Kidney capillary endothelial cell (primary cell): ENCODE data around the gene MLXIPL.
"Not testable (repeated sequence)": the region's sequence is repeated elsewhere in the genome, so short reads cannot be mapped to it uniquely, and the experiment has no call there.

Source experiments
- DNase-seq: peaks from one replicate; pipeline ENCODE4 v3.0.0-alpha.2; 2018; ENCODE audit warnings: low spot score

The MLXIPL gene

DNA sequence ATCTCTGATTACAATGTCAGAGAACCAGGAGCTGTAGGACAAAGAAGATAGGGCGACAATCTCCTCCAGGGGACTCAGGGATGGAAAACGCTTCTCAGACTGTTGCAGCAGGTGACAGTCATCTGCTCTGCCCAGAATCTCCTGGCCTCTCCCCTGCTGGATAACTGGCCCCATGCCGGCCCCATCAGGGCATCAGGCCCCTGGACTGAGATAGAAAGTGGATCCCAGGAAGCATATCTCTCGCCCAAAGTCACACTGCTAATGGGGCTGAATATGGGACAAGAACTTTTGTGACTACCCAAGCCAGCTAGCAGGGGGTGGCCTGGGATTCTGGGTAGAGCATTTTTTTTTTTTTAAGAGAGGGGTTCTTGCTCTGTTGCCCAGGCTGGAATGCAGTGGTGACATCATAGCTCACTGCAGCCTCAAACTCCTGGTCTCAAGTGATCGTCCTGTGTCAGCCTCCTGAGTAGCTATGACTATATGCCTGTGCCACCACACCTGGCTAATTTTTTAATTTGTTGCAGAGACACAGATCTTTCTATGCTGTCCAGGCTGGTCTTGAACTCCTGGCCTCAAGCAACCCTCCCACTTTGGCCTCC lies 20.5 kb upstream of the MLXIPL start:
- DNase-seq = no peak

DNA sequence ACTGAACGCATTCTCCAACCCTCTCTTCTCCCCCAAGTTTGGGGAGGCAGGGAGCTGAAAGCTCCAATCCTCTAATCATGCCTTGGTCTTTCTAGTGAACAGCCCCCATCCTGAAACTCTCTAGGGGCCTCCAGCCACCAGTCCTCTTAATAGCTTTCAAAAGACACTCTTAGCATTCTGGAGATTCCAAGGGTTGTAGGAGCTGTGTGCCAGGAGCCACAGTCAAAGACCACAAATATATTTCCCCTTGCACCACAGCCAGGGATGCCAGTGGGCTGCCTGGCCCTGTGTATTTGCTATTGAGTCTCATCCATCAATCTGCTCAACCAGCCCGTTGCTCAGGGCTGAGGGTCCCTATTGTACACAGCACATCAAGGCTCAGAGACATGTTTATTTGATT lies 18.5 kb upstream of the MLXIPL start:
- DNase-seq = no peak

DNA sequence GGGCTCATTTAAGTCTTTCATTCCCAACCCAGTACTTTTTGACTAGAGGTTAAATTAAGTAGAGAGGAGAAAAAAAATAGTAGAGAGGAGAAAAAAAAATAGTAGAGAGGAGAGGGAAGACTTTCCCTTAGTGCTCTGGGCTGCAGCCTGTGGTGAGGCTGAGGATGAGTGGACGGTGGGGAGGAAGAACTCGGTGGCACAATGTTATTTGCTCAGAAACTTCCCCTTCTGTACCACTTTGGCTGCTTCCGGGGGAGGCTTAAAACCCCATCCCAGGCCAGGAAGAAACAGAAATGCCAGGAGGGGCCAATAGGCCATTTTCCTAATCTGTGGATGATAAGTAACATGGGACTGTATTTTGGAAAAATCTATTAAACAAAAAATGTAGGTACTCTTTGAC lies 14.6 kb upstream of the MLXIPL start:
- DNase-seq = no peak

DNA sequence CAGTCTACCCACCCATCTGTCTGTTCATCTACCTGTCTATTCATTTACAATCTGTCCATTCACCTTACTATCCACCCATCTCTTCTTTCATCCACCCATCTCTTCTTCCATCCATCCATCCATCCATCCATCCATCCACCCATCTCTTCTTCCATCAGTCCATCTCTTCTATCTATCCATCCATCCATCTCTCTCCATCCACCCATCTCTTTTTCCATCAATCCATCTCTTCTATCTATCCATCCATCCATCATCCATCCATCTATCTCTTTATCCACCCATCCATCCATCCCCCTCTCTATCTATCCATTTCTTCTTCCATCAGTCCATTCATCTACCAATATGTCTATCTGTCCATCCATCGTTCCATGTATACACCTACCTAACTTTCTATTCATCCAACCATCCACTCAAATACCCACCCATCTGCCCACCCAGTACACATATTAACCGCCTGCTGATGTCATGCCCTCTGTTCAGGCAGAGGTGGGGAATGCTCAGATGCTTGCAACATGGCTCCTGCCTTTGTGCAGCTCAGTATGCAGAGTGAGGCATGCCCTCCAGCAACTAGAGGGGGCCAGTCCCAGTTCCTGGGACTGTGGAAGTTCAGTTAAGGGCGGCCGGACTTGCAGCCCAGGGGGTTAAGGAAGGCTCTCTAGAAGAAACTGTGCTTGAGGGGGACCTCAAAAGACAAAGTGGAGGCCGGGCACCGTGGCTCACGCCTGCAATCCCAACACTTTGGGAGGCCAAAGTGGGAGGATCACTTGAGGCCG lies 11.3 kb upstream of the MLXIPL start:
- no peak for DNase-seq

DNA sequence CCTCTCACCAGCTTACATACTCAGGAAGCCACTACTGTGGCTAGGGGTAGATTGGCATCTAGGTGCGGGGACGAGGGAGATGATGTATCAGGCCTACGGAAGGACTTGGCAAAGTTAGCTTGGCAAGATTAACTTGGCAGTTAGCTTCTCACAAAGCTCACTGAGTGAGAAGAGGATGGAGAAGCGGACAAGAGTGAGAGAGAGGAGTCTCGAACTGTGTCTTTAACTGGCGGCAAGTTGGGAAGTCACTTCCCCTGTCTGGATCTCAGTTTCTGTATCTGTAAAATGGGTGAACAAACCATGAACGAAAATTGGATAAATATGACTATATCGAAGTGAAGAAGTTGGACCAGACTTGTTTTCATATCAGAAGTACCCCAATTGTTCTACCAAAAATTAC lies 9.5 kb upstream of the MLXIPL start:
- no peak for DNase-seq

DNA sequence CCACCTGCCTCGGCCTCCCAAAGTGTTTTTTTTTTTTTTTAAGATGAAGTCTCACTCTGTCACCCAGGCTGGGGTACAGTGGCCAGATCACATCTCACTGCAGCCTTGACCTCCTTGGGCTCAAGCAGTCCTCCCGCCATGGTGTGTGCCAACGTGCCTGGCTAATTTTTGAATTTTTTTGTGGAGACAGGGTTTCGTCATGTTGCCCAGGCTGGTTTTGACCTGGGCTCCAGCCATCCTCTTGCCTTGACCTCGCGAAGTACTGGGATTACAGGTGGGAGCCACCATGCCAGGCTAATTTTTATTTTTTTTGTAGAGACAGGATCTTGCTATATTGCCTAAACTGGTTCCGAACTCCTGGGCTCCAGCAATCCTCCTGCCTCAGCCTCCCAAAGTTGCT lies 9.0 kb upstream of the MLXIPL start:
- no peak for DNase-seq

DNA sequence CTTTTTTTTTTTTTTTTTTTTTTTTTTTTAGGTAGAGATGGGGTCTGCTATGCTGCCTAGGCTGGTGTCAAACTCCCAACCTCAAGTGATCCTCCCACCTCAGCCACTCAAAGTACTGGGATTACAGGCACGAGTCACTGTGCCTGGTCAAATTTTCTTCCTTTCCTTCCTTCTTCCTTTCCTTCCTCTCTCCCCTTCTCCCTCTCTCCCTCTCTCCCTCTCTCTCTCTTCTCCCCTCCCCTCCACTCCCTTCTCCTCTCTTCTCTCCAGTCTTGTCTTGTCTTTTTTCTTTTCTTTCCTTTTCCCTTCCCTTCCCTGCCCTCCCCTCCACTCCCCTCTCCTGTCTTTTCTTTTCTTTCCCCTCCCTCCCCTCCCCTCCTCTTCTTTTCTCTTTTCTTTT lies 7.2 kb upstream of the MLXIPL start:
- no peak for DNase-seq

DNA sequence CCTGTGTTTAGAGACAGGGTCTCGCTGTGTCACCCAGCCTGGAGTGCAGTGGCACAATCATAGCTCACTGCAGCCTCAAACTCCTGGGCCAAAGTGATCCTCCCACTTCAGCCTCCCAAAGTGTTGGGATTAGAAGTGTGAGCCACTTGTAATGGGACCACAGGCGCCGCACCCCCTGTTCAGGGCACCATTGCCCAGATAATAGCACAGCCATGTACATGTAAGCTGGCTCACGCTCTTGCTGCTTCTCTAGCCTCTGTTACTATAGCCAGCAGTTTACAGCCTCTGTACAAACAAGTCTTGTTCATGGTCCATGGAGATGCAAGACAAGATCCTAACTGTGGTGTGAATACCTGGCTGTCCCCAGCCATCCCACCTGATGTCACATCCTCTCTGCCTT lies 4.2 kb upstream of the MLXIPL start:
- no peak for DNase-seq

DNA sequence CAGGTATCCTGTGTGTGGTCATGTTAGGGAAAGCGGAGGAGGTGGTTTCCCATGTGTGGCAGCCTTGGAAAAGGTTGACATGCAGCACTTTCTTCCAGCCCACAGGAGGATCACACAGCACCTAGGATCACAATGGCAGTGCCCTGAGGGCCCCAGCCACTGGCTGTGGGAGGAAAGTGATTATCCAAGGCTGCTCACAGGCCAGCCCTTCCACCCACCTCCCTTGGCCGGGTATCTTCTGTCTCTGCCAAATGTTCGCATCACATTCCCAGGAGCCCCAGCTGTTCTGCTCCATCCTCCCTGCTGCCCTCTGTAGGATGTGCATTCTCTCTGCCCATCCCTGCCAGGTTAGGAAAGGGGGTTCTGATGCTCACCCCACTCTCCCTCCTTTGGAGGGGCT lies 2.5 kb upstream of the MLXIPL start:
- no peak for DNase-seq

DNA sequence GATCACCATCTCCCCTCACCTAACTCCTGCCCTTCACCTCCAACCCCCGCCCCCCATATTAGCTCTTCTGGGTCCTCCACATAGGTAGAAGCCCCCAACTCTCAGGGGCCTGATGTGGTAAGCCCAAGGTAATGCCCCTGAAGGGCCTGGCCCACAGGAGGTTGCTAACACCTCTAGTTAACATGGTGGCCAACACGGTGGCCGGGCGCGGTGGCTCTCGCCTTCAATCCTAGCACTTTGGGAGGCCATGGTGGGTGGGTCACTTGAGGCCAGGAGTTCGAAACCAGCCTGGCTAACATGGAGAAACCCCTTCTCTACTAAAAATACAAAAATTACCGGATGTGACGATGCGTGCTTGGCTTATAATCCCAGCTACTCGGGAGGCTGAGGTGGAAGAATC lies 954 bp upstream of the MLXIPL start:
- no peak for DNase-seq

DNA sequence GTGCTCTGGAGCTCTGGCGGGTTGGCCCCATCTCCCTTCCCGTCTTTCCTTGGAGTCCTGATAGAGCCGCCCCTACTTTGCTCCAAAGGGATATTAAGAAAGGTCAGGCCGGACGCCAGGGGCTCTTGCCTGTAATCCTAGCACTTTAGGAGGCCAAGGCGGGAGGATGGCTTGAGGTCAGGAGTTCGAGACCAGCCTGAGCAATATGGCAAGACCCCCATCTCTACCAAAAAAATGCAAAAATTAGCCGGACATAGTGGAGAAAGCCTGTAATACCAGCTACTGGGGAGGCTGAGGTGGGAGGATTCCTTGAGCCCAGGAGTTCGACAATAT lies 313 bp upstream of the MLXIPL start:
- DNase-seq = no peak

DNA sequence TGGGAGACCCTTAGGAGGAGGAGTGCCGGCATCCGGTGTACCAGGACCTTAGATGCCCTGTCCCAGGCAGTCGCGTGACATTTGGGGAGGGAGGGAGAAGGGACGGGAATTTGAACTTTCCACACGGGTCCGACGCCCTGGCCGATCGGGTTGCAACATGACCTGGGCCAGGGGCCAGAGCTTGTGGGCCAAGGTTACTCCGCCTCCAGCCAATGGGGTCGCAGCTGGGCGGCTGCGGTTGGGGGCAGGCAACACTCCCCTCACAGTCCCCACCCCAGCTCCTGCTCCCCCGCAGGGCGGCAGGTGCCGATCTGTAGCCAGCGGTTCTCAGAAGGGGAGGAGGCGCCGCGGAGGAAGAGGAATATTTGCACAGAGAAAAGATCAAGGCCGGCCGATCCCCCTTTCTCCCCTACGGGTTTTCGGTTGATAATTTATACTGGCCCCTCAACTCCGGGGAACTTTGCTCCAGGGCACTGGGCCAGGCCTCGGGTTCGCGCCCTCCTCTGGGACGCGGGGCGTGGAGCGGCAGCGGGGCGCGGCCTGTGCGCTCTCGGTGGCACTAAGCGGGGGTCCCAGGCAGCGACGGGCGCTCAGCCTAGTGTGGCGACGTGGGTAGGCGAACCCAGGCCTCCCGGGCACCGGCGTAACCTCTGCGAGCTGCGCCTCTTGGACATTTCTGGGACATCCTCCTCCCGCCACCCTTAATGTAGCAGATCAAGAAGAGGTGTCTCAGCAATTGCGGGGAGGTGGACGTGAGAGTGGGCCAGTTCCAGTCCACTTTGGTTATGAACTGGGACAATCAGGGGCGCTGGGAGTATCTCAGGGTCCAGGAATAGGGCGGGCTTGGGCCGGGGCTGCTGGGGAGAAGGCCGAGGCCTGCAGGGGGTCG lies 1.2 kb downstream of the MLXIPL start:
- DNase-seq = no peak

DNA sequence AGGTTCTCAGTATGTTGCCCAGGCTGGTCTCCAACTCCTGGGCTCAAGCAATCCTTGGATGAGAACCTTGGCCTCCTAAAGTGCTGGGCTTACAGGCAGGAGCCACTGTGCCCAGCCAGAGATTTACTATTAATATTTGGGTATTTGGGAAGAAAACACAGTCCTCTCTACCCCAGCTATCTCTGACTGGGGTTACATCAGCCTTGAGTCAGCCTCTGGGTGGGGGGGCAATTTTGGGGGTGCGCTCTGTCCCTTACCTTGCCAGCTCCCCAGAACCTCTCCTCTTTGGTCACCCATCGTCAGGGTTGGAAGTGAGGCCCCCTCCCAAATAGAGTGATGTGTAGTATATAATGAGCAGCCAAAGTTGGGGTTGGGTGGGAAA lies 1.8 kb downstream of the MLXIPL start:
- DNase-seq = no peak

DNA sequence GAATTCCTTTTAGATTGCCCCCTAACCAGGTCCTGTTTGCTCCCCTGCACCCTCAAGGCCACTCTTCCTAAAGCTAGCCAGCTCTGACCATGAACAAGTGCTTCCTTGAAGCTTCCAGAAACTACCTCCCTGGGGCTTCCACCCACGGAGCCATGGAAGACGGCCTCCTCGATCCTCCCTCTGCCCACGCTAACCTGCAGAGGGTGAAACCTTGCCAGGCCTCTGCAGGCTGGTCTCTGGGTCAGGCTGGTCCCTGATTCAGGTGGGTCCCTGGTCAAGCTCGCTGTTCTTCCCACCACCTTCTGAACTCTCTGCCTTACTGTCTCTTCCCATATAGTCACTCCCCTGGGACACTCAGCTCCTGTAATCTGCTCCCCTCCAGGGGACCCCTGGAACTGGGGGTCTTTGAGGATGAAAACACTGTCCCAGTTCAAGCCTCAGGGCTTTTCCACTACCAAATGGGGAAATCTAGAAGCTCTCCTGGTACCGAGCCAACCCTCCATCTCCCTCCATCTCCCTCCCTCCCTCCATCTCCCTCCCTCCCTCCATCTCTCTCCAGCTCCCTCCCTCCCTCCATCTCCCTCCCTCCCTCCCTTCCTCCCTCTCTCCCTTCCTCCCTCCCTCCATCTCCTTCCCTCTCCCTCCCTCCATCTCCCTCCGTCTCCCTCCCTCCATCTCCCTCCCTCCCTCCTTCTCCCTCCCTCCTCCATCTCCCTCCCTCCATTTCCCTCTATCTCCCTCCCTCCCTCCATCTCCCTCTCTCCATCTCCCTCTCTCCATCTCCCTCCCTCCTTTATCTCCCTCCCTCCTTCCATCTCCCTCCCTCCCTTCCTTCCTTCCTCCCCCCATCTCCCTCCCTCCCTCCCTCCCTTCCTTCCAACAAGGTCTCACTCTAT lies 2.9 kb downstream of the MLXIPL start:
- DNase-seq = no peak

DNA sequence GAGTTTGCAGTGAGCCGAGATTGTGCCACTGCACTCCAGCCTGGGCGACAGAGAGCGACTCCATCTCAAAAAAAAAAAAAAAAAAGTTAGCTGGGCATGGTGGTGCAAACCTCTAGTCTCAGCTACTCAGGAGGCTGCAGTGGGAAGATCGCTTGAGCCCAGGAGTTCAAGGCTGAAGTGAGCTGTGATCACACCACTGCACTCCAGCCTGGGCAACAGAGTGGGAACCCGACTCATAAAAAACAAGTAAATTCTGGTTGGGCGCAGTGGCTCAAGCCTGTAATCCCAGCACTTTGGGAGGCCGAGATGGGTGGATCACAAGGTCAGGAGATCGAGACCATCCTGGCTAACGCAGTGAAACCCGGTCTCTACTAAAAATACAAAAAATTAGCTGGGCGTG lies 4.9 kb downstream of the MLXIPL start:
- DNase-seq = not testable (repeated sequence)

DNA sequence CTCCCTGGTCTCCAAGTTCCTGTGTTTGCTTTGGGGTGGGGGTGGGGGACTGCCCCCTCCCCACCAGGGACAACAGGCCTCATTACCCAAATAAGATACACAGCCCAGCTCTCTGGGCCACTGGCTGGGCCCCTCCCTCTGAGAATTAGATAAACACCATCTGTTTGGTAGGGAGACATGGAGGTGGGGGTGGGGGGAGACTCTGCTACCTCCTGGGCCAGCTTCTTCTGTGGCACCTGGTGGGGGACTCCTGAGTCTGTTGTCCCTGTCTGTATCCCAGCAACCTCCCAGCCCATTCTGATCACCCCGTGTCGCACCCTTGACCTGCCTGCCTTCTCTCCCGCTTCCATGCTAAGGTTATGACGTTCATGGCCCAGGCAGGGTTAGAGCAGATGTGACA lies 5.8 kb downstream of the MLXIPL start:
- DNase-seq = no peak

DNA sequence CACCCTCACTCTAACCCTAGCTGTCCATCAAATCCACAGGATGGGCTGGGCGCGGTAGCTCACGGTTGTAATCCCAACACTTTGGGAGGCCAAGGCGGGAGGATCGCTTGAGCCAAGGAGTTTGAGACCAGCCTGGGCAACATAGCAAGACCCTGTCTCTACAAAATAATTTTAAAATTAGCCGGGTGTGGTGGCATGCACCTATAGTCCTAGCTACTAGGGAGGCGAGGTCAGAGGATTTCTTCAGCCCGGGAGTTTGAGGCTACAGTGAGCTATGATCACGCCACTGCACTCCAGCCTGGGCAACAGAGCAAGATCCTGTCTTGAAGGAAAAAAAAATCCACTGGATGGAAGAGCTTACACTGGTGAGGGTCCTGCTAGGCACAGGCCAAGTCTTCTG lies 6.8 kb downstream of the MLXIPL start:
- DNase-seq = not testable (repeated sequence)

DNA sequence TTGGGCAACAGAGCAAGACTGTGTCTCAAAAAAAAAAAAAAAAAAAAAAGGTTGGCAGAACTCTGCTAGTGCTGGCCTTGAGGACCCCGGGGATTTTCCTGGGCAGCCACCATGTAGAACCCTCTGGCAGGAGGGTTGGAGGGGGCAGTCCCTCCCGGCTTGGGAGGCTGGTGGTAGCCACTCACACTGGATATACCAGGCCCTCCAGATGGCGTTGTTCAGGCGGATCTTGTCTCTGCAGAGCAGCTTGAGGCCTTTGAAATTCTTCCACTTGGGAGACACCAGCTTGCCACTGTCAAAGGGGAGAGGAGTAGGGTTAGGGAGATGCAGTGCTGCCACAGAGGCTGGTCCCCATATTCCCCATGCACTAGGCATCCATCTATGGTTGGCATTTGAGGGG lies 8.4 kb downstream of the MLXIPL start:
- no peak for DNase-seq

DNA sequence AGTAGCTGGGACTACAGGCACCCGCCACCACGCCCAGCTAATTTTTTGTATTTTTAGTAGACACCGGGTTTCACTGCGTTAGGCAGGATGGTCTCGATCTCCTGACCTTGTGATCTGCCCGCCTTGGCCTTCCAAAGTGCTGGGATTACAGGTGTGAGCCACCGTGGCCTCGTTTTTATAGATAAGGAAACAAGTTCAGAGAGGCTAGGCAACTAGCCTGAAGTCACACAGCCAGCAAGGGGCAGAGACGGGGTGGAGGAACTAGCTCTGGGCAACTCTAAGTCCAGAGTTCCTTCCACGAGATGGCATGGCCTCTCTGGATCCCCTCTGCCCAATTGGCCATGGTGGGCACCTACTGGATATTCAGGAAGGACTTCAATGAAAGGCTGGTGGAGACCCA lies 9.4 kb downstream of the MLXIPL start:
- not testable (repeated sequence) for DNase-seq

DNA sequence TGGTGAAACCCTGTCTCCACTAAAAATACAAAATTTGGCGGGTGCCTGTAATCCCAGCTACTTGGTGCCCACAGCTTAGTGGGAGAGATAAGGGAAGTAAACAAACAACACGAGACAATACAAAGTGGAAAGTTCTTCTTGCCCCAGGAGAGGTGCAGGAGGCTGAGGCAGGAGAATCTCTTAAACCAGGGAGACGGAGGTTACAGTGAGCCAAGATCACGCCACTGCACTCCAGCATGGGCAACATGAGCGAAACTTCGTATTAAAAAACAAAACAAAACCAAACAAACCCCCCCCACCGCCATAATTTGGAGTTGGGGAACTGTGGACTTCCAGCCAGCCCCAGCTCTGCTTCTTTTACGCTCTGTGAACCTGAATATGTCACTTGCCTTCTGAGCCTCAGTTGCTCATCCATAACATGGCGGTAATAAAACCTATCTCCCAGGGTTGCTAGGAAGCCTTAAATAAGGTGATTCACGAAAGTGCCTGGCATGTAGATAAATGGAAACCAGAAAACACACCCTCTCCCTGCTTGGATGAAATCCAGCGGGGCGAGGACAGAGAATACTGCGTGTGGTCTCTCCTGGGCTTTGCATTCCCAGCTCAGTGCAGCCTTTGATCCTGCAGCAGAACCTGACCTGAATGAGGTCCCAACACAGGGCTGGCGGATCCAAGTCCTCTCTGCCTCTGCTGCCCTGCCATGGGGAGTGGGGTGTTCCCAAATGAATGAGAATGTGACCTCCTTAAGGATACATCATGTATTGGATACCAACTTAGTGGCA lies 10.2 kb downstream of the MLXIPL start:
- DNase-seq = no peak

DNA sequence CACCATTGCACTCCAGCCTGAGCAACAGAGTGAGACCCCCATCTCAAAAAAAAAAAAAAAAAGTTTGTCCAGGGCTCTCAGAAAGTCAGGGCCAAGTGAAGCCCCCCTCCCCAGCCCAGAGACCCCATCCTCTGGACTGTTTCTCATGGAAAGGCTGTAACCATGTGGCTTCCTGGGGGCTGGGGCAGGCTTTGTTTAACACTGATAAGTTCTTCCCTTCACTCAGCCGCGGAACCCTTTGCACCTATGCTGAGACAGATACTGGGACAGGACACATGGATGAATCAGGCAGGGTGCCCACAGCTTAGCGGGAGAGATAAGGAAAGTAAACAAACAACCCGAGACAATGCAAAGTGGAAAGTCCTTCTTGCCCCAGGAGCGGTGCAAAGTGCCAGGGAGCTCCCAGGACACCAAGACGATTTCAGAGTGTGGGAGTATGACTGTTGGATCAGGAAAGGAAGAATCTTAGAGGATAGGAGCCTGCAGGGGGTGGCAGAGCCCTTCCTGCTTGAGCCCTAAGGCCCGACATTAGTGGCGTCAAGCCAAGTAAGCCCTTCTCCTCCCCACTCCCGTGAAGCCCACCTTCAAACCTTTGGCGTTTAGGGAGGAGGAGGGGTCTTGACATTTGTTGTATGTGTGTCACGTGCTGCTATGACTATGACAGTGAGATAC lies 11.6 kb downstream of the MLXIPL start:
- DNase-seq = peak; percentile 19
